Fibroblast of the aortic adventitia (primary cell): ENCODE results near the gene PRKCA. TPM values are rescaled to one million over a fixed set of nuclear protein-coding genes. Genes with fewer than 3 reads are reported as not detected.

Experiments
- DNase-seq: peaks from one replicate; pipeline ENCODE4 v3.0.0-alpha.2; 2010; ENCODE audit warnings: low read depth
- H3K4me3 ChIP-seq: 2 replicates; pipeline ENCODE4 v1.5.1; 2011; ENCODE audit warnings: low read depth, mild to moderate bottlenecking, control low read depth, low read length, moderate library complexity
- total RNA-seq: library from RNA; depleted of rRNA; stranded (reverse); fragments of >200 nt; gene quantifications from 2 replicates; pipeline ENCODE4 v1.2.3, GENCODE V29; 2012; ENCODE audit warnings: low replicate concordance
- TF ChIP-seq, protein P1 (sequence below): IDR thresholded peaks from 2 replicates; pipeline ENCODE4 v1.5.1; 2011; ENCODE audit warnings: mild to moderate bottlenecking, low read length, control low read depth, inconsistent platforms; ENCODE audit not compliant: insufficient read depth

The PRKCA gene
- total RNA-seq, 1 donor = 43.7 TPM

DNA sequence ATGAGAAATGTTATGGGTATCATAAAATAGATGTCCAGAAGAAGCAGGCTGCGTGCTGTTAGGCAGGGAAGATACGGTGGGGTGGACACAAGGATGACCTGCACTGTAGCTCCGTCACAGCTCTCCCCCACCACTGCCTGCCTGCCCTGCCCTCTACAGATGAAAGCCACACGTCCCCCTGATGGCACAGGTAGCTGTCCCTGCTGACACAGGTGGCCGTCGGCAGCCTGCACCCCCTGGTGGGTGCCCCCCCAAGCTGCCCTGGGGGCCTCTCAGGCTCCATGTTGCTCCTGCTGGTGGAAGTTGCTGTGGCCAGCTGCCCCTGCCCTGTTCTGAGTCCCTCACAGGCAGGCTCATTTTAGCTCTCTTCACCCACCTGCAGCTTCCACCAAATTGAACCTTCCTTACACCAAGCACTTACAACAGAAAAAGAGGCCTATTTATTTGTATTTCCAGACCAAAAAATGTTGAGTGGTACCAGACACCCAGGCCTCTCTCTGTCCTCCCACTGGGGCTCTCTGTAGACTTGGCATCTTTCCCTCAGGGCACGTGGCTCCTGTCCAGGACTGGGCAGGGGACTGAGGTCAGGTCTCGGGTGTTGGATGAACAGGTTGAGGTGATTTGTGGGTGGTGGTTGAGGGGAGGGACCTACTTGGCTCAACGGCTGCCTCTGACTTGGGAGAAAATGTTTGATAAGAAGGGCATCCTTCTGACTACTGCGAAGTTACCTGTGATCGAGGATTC is 482.4 kb downstream of the PRKCA start:
- H3K4me3 ChIP-seq = no peak overlapping the region
- TF ChIP-seq, protein P1, sequence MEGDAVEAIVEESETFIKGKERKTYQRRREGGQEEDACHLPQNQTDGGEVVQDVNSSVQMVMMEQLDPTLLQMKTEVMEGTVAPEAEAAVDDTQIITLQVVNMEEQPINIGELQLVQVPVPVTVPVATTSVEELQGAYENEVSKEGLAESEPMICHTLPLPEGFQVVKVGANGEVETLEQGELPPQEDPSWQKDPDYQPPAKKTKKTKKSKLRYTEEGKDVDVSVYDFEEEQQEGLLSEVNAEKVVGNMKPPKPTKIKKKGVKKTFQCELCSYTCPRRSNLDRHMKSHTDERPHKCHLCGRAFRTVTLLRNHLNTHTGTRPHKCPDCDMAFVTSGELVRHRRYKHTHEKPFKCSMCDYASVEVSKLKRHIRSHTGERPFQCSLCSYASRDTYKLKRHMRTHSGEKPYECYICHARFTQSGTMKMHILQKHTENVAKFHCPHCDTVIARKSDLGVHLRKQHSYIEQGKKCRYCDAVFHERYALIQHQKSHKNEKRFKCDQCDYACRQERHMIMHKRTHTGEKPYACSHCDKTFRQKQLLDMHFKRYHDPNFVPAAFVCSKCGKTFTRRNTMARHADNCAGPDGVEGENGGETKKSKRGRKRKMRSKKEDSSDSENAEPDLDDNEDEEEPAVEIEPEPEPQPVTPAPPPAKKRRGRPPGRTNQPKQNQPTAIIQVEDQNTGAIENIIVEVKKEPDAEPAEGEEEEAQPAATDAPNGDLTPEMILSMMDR = no peak
- no peak for DNase-seq

DNA sequence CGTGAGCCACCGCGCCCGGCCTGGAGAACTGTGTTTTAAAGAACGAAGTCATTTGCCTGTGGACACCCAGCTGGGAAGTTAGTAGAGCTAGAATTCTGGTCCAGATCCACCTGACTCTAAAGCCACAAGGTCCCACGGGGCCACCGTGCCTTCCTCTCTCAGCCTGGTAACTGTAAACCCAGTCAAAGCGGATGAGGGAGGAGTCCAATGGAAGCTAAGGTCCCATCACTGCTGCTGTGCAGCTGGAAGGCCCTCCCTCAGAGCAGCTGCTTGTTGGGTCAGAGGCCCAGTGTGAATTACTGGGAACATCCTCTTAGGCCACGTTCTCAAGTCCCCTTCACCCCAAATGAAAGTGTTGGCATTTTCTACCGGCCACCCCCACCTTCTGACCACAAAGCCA is 483.7 kb downstream of the PRKCA start:
- TF ChIP-seq, protein P1 = no peak
- no peak overlapping the region for H3K4me3 ChIP-seq
- no peak for DNase-seq

DNA sequence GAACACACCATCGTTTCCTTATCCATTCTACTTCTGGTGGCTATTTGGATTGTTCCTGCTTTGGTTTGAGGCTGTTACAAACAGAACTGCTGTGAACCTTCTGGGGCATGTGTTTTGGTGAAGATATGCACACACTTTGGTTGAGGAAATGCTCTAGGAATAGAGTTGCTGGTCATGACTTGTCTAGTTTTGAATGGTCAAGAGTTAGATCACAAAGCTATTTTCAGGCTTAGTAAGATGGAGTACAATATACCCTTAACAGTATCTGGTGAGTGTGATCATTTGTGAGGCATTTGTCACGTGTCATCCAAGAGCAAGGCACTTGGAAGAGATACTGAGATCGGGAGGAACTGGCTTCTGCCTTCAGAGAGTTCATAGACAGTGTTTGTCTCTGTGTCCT is 485.5 kb downstream of the PRKCA start:
- no peak overlapping the region for H3K4me3 ChIP-seq
- DNase-seq = no peak

DNA sequence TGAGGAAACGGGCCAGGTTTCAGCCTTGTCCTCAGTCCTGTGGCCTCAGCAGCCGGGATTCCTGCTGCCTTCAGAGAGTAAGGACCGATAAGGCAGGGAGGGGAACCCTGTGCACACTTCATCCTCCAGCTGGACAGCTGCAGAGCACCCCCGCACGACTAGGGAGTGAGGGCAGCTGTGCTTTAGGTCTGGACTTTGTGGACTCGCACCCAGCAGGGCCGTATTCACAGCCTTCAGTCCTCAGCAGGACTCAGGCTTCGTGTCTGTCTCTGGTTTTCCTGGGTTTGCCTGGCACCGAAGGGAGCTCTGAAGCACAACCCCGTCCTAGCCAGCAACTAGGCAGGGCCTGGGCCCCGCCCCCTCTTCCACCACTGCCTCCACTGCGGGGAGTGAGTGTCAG is 486.7 kb downstream of the PRKCA start:
- no peak overlapping the region for H3K4me3 ChIP-seq
- TF ChIP-seq, protein P1 = no peak
- DNase-seq = no peak

More for the DNA sequence above, 485.5 kb downstream of the PRKCA start:
- TF ChIP-seq, protein P1 = no peak

DNA sequence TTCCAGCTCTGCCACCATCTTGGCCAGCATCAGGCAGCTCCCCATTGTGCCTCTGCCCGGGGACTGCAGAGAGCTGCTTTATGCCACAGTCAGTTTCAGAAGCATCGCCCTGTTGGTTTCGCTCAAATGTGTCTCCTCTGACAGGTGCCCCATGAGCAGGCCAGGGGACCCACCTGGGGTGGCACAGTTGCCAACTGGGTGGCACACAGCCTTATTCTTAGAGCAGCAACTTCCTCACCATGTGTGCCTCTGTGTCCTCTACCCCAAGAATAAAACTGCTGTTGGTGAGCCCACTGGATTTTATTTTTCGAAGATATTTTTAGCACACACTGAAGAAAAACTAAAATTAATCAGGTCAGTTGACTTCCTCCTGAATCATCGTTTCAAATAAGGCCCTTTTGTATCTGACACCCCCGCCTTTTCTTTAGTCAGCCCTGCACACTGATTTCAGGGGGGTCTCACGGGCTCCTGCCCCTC is 487.6 kb downstream of the PRKCA start:
- TF ChIP-seq, protein P1 = no peak
- no peak for DNase-seq
- H3K4me3 ChIP-seq = no peak overlapping the region

DNA sequence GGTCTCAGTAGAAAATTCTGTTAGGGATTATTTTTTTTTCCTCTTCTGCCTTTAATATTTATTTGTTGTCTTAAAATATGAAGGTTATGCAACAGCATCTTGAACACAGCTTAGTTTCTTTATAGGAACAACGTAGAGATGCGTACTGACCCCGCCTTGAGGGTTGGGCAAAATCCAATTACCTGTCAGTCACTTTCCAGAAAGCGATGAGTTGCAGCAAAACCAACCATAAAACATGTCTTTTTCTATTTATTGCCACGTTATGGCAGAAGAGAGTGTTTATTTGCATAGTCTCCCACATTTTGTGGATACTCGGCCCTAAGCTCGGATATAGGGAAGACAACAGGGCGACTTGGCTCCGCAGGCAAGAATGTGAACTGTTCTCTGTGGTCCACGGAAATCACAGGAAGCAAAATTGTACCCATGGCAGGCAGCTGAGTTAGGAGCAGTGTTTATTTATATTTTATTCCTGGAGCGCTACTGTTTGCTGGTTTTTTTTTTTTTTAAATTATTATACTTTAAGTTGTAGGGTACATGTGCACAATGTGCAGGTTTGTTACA is 488.2 kb downstream of the PRKCA start:
- no peak overlapping the region for H3K4me3 ChIP-seq
- DNase-seq = no peak
- TF ChIP-seq, protein P1 = no peak
